H9 (cell line): Measurements from ENCODE around the gene LRMDA. TPM values are rescaled to one million over a fixed set of nuclear protein-coding genes. Genes with fewer than 3 reads are reported as not detected.

Experiments used
- DNase-seq: peaks from one replicate; pipeline ENCODE4 v3.0.0-alpha.2; 2017
- H2AFZ ChIP-seq: one replicate; pipeline ENCODE4 v1.6.1; 2013; ENCODE audit warnings: mild to moderate bottlenecking, low read length, control low read depth, moderate library complexity
- H2AK5ac ChIP-seq: 2 replicates; pipeline ENCODE4 v1.6.1; 2013; ENCODE audit warnings: low read length, control low read depth, mixed read lengths; ENCODE audit not compliant: insufficient read length
- H2BK120ac ChIP-seq: one replicate; pipeline ENCODE4 v1.6.1; 2013; ENCODE audit warnings: low read depth, mild to moderate bottlenecking, low read length, control low read depth, inconsistent platforms; ENCODE audit not compliant: poor library complexity, severe bottlenecking
- H2BK12ac ChIP-seq: 2 replicates; pipeline ENCODE4 v1.6.1; 2013; ENCODE audit warnings: low read length, control low read depth, mixed read lengths, low read depth; ENCODE audit not compliant: insufficient read length
- H2BK15ac ChIP-seq: 2 replicates; pipeline ENCODE4 v1.6.1; 2013; ENCODE audit warnings: low read depth, low read length, control low read depth
- H2BK20ac ChIP-seq: one replicate; pipeline ENCODE4 v1.6.1; 2013; ENCODE audit warnings: low read depth, mild to moderate bottlenecking, low read length, control low read depth, inconsistent platforms; ENCODE audit not compliant: poor library complexity, severe bottlenecking
- H2BK5ac ChIP-seq: 2 replicates; pipeline ENCODE4 v1.6.1; 2013; ENCODE audit warnings: low read length, control low read depth, mixed read lengths; ENCODE audit not compliant: insufficient read length
- H3K14ac ChIP-seq: 2 replicates; pipeline ENCODE4 v1.6.1; 2013; ENCODE audit warnings: low read length, control low read depth; ENCODE audit not compliant: insufficient read depth
- H3K18ac ChIP-seq: 2 replicates; pipeline ENCODE4 v1.6.1; 2013; ENCODE audit warnings: low read depth, mild to moderate bottlenecking, mixed read lengths, low read length, control low read depth; ENCODE audit not compliant: insufficient read length
- H3K23ac ChIP-seq: 2 replicates; pipeline ENCODE4 v1.6.1; 2013; ENCODE audit warnings: low read length, control low read depth, mixed read lengths, low read depth; ENCODE audit not compliant: insufficient read length
- H3K23me2 ChIP-seq: 2 replicates; pipeline ENCODE4 v1.6.1; 2013; ENCODE audit warnings: low read depth, mild to moderate bottlenecking, mixed read lengths, low read length, control low read depth; ENCODE audit not compliant: insufficient read length, poor library complexity, severe bottlenecking
- H3K27ac ChIP-seq: 2 replicates; pipeline ENCODE4 v1.5.1; 2013; ENCODE audit warnings: low read length, control low read depth, mixed read lengths, low read depth; ENCODE audit not compliant: insufficient read length
- H3K27me3 ChIP-seq: 2 replicates; pipeline ENCODE4 v1.6.1; 2013; ENCODE audit warnings: low read length, control low read depth, inconsistent platforms; ENCODE audit not compliant: insufficient read depth
- H3K4ac ChIP-seq: 2 replicates; pipeline ENCODE4 v1.6.1; 2013; ENCODE audit warnings: low read depth, mild to moderate bottlenecking, control low read depth, inconsistent platforms, low read length, moderate library complexity
- H3K4me1 ChIP-seq: 2 replicates; pipeline ENCODE4 v1.6.1; 2013; ENCODE audit warnings: low read length, control low read depth, inconsistent platforms; ENCODE audit not compliant: insufficient read depth
- H3K4me2 ChIP-seq: 2 replicates; pipeline ENCODE4 v1.6.1; 2013; ENCODE audit warnings: low read length, control low read depth, mixed read lengths; ENCODE audit not compliant: insufficient read length, insufficient read depth
- H3K56ac ChIP-seq: 2 replicates; pipeline ENCODE4 v1.6.1; 2013; ENCODE audit warnings: low read depth, mild to moderate bottlenecking, mixed read lengths, low read length, control low read depth; ENCODE audit not compliant: insufficient read length
- H3K79me1 ChIP-seq: 2 replicates; pipeline ENCODE4 v1.6.1; 2013; ENCODE audit warnings: low read depth, mild to moderate bottlenecking, moderate library complexity, low read length, control low read depth, inconsistent platforms; ENCODE audit not compliant: insufficient read depth, poor library complexity, severe bottlenecking
- H3K79me2 ChIP-seq: 2 replicates; pipeline ENCODE4 v1.6.1; 2013; ENCODE audit warnings: low read length, control low read depth, inconsistent platforms; ENCODE audit not compliant: insufficient read depth
- H3K9ac ChIP-seq: 2 replicates; pipeline ENCODE4 v1.6.1; 2013; ENCODE audit warnings: low read length, control low read depth, mixed read lengths; ENCODE audit not compliant: insufficient read length; ENCODE audit errors: extremely low read depth
- H3K9me3 ChIP-seq: one replicate; pipeline ENCODE4 v1.6.1; 2013; ENCODE audit warnings: low read depth, low read length, inconsistent platforms; ENCODE audit not compliant: control insufficient read depth
- H3T11ph ChIP-seq: one replicate; pipeline ENCODE4 v1.6.1; 2013; ENCODE audit warnings: mild to moderate bottlenecking, low read length, control low read depth, inconsistent platforms
- H4K20me1 ChIP-seq: one replicate; pipeline ENCODE4 v1.6.1; 2013; ENCODE audit not compliant: control insufficient read depth, insufficient read length, insufficient read depth
- H4K5ac ChIP-seq: 2 replicates; pipeline ENCODE4 v1.6.1; 2013; ENCODE audit warnings: low read depth, mild to moderate bottlenecking, mixed read lengths, low read length, control low read depth; ENCODE audit not compliant: insufficient read length
- H4K8ac ChIP-seq: replicated peaks from 2 replicates; pipeline ENCODE4 v1.6.1; 2013; ENCODE audit warnings: low read length, control low read depth, mixed read lengths, low read depth; ENCODE audit not compliant: insufficient read length
- H4K91ac ChIP-seq: 2 replicates; pipeline ENCODE4 v1.6.1; 2013; ENCODE audit warnings: low read depth, mild to moderate bottlenecking, moderate library complexity, mixed read lengths, low read length, control low read depth; ENCODE audit not compliant: insufficient read length
- H3K27ac Mint-ChIP-seq, 3 experiments: 2 replicates in 2 of 3; 3 replicates in 1 of 3; pipeline ENCODE4 v1.8.0; 2020 to 2021; ENCODE audit warnings: mixed read lengths in 3 of 3, mild to moderate bottlenecking in 1 of 3, moderate library complexity in 1 of 3
- H3K27me3 Mint-ChIP-seq: 2 replicates; pipeline ENCODE4 v1.8.0; 2021; ENCODE audit warnings: low read depth, mild to moderate bottlenecking, moderate library complexity, mixed read lengths
- H3K36me3 Mint-ChIP-seq, 3 experiments: 2 replicates in 2 of 3; 3 replicates in 1 of 3; pipeline ENCODE4 v1.8.0; 2020 to 2021; ENCODE audit warnings: low read depth in 3 of 3, mixed read lengths in 3 of 3; ENCODE audit not compliant: insufficient read depth in 1 of 3
- H3K4me1 Mint-ChIP-seq, 2 experiments: 2 replicates each; pipeline ENCODE4 v1.8.0; 2020; ENCODE audit warnings: mixed read lengths in 2 of 2
- H3K4me3 Mint-ChIP-seq, 2 experiments: 2 replicates in 1 of 2; 3 replicates in 1 of 2; pipeline ENCODE4 v1.8.0; 2020 to 2021; ENCODE audit warnings: mild to moderate bottlenecking in 2 of 2, mixed read lengths in 2 of 2, moderate library complexity in 1 of 2
- H3K9me3 Mint-ChIP-seq, 2 experiments: 2 replicates in 1 of 2; 3 replicates in 1 of 2; pipeline ENCODE4 v1.8.0; 2020; ENCODE audit warnings: mild to moderate bottlenecking in 2 of 2, mixed read lengths in 2 of 2, moderate library complexity in 1 of 2
- CTCF ChIP-seq: fragments of 200-600 bp; sonication (generic); conservative IDR thresholded peaks from 3 replicates; pipeline ENCODE4 v1.8.0; 2021; ENCODE audit warnings: antibody characterized with exemption, mild to moderate bottlenecking
- WGBS: extraction: QIAGEN DNeasy Blood & Tissue Kit; methylation state at CpG from one replicate; pipeline ENCODE4 v1.1.7; 2013; ENCODE audit warnings: missing lambda C conversion rate, low lambda C conversion rate, mixed read lengths; ENCODE audit not compliant: insufficient read length; ENCODE audit errors: extremely low coverage; 5-methylcytosine and 5-hydroxymethylcytosine counted together
- total RNA-seq: library from RNA; stranded (reverse); gene quantifications from 2 replicates; pipeline ENCODE4 v1.2.1, GENCODE V29; 2021

LRMDA gene
- total RNA-seq, 1 experiment from 2014 or later, result 1.8 TPM

- Histone ChIP-seq H3K79me1 (no peaks in the 10 kb centered on the region), H3K4ac (no peak overlapping the region), H3K56ac (no peak overlapping the region), H4K8ac (no peak overlapping the region), H3K27ac (no peak overlapping the region), H3K18ac (no peak overlapping the region), H2BK5ac (no peak overlapping the region), H3K23me2 (no peaks in the 10 kb centered on the region), H3T11ph (no peak overlapping the region), H2BK15ac (no peak overlapping the region), H3K9ac (no peak overlapping the region), H3K4me2 (no peak overlapping the region), H4K20me1 (no peaks in the 10 kb centered on the region), H3K27me3 (no peaks in the 10 kb centered on the region), H2AK5ac (no peak overlapping the region), H3K79me2 (no peaks in the 10 kb centered on the region), H3K23ac (no peak overlapping the region), H2BK12ac (no peak overlapping the region), H3K9me3 (no peaks in the 10 kb centered on the region), H2BK120ac (no peak overlapping the region), H3K14ac (no peak overlapping the region), H2AFZ (no peak overlapping the region), H3K4me1 (peaks cover 9% of the 10 kb centered on the region), H2BK20ac (no peak overlapping the region), H4K5ac (no peak overlapping the region), H4K91ac (no peak overlapping the region)
- WGBS, result no CpG with 5 or more reads among the region's 7 CpGs
- no peak for TF ChIP-seq CTCF
- Mint-ChIP-seq H3K36me3 (no peaks in the 10 kb centered on the region), H3K9me3 (no peaks in the 10 kb centered on the region; a peak in 2 of 5 replicates), H3K4me1 (peaks cover 17 to 23% of the 10 kb centered on the region in 2 experiments), H3K4me3 (no peak overlapping the region), H3K27me3 (peaks cover 2% of the 10 kb centered on the region), H3K27ac (no peak overlapping the region)
- DNase-seq, result no peak
Observed at GRCh38 chr10:76192694-76193320, 761.4 kb downstream of the LRMDA start.
